Measurements from ENCODE around the gene CEBPB.

Gene CEBPB

DNA sequence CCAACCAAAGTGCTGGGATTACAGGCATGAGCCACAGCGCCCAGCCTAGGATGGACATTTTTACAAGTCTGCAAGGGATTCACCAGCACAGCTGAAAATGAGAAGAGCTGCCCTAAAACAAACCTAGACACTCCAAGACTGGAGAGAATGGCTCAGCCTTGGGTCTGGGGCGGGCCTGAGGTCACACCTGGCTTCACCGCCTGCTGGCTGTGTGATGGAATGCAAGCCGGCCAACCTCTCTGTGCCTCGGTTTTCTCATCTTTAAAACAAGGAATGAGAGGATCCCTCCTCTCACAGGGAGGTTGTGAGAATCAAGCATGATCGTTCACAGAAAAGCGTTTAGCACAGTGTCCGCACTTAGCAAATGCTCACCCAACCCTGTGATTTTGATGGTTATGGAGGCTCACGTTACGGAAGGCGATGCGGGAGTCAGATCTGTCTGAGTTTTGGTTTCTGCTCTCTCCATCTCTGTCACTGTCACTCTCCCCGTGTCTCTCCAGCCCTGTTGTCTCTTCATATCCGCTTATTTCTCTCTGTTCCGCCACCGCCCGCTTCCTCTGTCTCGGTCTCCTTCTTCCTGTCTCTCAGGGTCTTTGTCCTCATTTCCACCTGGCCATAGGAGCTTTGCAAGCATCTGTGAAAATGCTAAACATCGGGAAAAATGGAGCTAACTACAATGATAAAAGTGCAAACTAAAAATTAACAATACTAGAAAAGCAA lies 47.6 kb downstream of the CEBPB start:
- ChIA-PET CTCF (no interaction called here), POLR2A (no interaction called here)
- no peak overlapping the region for H3K4me3 ChIP-seq (ENCODE audit: low read depth, low read length)
- TF ChIP-seq, protein P1, sequence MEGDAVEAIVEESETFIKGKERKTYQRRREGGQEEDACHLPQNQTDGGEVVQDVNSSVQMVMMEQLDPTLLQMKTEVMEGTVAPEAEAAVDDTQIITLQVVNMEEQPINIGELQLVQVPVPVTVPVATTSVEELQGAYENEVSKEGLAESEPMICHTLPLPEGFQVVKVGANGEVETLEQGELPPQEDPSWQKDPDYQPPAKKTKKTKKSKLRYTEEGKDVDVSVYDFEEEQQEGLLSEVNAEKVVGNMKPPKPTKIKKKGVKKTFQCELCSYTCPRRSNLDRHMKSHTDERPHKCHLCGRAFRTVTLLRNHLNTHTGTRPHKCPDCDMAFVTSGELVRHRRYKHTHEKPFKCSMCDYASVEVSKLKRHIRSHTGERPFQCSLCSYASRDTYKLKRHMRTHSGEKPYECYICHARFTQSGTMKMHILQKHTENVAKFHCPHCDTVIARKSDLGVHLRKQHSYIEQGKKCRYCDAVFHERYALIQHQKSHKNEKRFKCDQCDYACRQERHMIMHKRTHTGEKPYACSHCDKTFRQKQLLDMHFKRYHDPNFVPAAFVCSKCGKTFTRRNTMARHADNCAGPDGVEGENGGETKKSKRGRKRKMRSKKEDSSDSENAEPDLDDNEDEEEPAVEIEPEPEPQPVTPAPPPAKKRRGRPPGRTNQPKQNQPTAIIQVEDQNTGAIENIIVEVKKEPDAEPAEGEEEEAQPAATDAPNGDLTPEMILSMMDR (IDR thresholded peaks at IDR 0.05; ENCODE audit: insufficient read depth, low read length, missing control alignments) = no peak
- no peak for DNase-seq (ENCODE audit: low read depth, low spot score)

DNA sequence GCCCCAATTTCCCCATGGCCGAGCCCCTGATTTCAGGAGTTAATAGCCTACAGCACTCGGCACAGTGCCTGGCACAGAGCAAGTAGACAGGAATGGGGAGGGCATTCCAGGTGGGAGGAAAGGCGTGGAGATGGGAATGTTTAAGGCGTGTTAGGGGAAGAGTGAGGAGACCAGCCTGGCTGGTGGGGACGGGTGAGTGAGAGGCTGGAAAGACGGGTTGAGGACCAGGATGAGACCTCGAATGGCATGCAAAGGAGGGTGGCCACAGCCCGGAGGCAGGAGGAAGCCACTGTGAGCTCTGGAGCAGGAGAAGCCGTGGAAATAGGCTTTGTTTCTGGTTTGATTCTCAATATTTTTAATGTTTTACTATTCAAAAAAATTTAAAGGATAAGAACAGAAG lies 49.5 kb downstream of the CEBPB start:
- TF ChIP-seq, protein P1 (IDR thresholded peaks at IDR 0.05; ENCODE audit: insufficient read depth, low read length, missing control alignments) = no peak
- POLR2A ChIA-PET = no interaction called here
- DNase-seq (ENCODE audit: low read depth, low spot score) = no peak
- H3K4me3 ChIP-seq (ENCODE audit: low read depth, low read length) = no peak overlapping the region
- CTCF ChIA-PET = no interaction called here

DNA sequence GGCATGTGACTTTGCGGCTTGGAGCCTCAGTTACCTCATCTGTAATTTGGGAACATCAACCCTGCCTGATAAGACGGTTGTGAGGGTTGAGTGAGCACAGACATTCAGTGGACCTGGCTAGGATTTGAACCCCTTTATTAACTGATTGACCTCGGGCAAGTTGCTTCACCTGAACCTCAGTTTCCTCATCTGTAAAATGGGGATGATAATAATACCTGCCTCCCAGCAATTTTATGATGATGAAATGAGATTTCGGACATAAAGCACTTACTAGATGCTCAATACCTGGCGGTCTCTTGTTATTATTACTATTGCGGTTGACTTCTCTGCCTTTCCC lies 51.5 kb downstream of the CEBPB start:
- POLR2A ChIA-PET = no interaction called here
- TF ChIP-seq, protein P1 (IDR thresholded peaks at IDR 0.05; ENCODE audit: insufficient read depth, low read length, missing control alignments) = no peak
- CTCF ChIA-PET = interaction anchor here (1.1 kb wide), 1 partner anchor 9 kb away, joined by 3 read pairs; no protein-coding TSS in a partner anchor
- DNase-seq (ENCODE audit: low read depth, low spot score) = no peak
- H3K4me3 ChIP-seq (ENCODE audit: low read depth, low read length) = no peak overlapping the region

Measured in AG04449 (cell line).